Middle frontal gyrus (tissue), 1 donor: ENCODE measurements around the gene NET1.
"Not testable (repeated sequence)": the region's sequence is repeated elsewhere in the genome, so short reads cannot be mapped to it uniquely, and the experiment has no call there.

Experiments
- DNase-seq: peaks from one replicate; pipeline ENCODE4 v3.0.0-alpha.2; 2015; ENCODE audit warnings: low spot score; ENCODE audit errors: extremely low spot score

NET1 gene

GRCh38 chr10:5461914-5462840 lies 49.8 kb downstream of the NET1 start:
- no peak for DNase-seq

- DNase-seq: no peak
Observed at GRCh38 chr10:5462841-5463293, 50.5 kb downstream of the NET1 start.

- DNase-seq: no peak
Observed at GRCh38 chr10:5464546-5464945, 52.2 kb downstream of the NET1 start.

- DNase-seq: no peak
Observed at GRCh38 chr10:5465976-5466450, 53.7 kb downstream of the NET1 start.

- no peak for DNase-seq
Observed at GRCh38 chr10:5466451-5467206, 54.3 kb downstream of the NET1 start.

- DNase-seq: no peak
Observed at GRCh38 chr10:5467207-5467535, 54.8 kb downstream of the NET1 start.

GRCh38 chr10:5467634-5468255 lies 55.4 kb downstream of the NET1 start:
- DNase-seq: no peak

GRCh38 chr10:5468262-5469106 lies 56.1 kb downstream of the NET1 start:
- DNase-seq: no peak

- DNase-seq: no peak
Observed at GRCh38 chr10:5469353-5470061, 57.1 kb downstream of the NET1 start.

GRCh38 chr10:5470062-5470751 lies 57.9 kb downstream of the NET1 start:
- DNase-seq: no peak

- not testable (repeated sequence) for DNase-seq
Observed at GRCh38 chr10:5474642-5475041, 62.3 kb downstream of the NET1 start.

GRCh38 chr10:5475088-5475487 lies 62.7 kb downstream of the NET1 start:
- DNase-seq: not testable (repeated sequence)

- DNase-seq: not testable (repeated sequence)
Observed at GRCh38 chr10:5475974-5476807, 63.8 kb downstream of the NET1 start.

GRCh38 chr10:5476918-5477525 lies 64.7 kb downstream of the NET1 start:
- DNase-seq: no peak

- DNase-seq: no peak
Observed at GRCh38 chr10:5477948-5478693, 65.8 kb downstream of the NET1 start.

GRCh38 chr10:5478694-5479305 lies 66.4 kb downstream of the NET1 start:
- DNase-seq: no peak

GRCh38 chr10:5479481-5480161 lies 67.3 kb downstream of the NET1 start:
- no peak for DNase-seq
